ENCODE data around the gene SLC27A1.
"Not testable (repeated sequence)": the region's sequence is repeated elsewhere in the genome, so short reads cannot be mapped to it uniquely, and the experiment has no call there.

Gene SLC27A1

DNA sequence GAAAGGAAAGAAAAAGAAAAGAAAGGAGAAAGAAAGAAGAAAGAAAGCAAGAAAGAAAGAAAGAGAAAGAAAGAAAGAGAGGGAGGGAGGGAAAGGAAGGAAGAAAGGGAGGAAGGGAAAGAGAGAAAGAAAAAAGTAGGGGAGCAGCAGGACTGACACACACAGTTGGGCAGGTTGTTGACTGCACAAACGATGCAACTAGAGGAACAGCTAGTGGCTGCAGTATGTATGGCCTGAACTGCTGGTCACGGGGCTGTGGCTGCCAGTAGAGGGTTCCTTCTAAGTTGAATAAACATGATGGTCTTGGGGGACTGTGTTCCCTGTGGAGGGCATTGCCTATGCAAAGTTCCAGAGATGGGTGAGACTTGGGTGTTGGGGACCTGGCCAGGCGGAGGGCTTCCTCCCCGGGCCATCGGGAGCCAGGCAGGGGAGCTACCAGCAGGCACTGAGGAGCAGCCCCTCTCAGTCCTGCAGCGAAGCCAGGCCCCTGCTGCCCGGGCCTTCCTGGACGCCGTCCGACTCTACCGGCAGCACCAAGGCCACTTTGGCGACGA is 68.4 kb downstream of the SLC27A1 start:
- in situ Hi-C loops (cut with MboI; ENCODE audit: low sequenced_read_pairs) = no loop called here

GRCh38 chr19:17539238-17540117 is 69.2 kb downstream of the SLC27A1 start:
- in situ Hi-C loops (cut with MboI; ENCODE audit: low sequenced_read_pairs) = no loop called here

DNA sequence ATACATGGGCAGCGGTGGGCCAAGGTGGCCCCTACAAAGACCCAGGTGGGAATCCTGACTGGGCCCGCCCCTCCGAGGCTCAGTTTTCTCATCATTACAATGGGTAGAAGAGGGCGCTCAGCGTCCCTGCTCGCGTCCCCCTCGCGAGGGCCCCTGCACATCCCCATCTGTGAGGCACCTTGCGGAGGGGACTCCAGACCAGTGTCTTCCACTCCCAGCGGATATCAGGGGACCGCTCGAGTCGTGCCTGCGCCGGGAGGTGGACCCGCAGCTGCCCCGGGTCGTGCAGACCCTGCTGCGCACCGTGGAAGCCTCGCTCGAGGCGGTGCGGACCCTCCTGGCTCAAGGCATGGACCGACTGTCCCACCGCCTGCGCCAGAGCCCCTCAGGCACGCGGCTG is 69.8 kb downstream of the SLC27A1 start:
- in situ Hi-C loops (cut with MboI; ENCODE audit: low sequenced_read_pairs) = no loop called here

DNA sequence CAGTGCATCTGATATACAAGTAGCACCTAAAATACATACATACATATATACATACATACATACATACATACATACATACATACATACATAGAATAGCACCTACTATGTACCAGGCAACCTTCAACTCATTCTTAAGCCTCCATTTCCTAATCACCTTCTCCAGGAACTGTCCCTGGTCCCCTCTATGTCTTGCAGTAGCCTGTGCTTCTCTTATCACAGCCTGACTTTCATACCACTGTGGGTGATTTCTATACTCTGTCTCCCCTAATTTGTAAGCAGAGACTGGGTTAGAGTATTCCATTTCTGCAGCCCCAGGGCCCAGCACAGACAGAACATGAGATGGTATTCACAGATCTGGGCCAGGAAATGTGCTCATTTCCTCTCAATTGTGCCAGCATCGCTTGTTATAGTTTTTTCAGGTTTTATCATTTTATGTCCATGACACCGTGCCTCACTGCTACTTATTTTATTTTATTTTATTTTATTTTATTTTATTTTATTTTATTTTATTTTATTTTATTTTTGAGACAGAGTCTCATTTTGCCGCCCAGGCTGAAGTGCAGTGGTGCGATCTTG is 70.9 kb downstream of the SLC27A1 start:
- in situ Hi-C loops (cut with MboI; ENCODE audit: low sequenced_read_pairs) = no loop called here

GRCh38 chr19:17542042-17542441 is 71.7 kb downstream of the SLC27A1 start:
- in situ Hi-C loops (cut with MboI; ENCODE audit: low sequenced_read_pairs) = no loop called here

DNA sequence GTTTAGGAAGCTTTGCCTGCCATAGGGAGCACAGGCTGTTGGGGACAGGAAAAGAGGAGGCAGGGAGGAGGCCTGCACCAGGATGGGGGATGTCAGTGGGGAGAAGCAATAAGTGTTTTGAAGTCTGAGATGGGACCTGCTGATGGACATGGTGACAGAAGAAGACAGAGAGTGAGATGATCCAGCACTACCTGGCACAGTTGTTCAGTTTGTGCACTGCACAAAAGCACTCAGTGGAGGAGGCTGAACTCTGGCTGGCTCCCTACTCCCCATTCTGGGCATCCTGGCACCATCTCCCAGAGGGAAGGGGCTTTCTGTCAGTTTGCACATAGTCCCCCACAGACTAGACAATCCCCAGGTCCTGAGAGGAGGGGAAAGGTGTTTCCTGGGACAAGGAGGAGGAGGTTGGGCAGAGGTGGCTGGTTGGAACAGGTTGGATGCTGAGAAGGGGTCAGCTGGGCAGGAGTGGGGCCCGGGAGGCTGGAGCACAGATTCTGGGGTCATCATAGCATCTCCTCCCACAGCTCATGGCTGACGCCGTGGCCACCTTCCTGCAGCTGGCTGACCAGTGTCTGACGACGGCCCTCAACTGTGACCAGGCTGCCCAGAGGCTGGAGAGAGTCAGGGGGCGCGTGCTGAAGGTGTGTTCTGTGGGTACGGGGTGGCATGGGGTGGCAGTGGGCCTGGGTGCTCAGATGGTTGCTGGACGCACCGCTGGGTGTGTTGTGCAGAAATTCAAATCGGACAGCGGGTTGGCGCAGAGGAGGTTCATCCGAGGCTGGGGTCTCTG is 72.7 kb downstream of the SLC27A1 start:
- in situ Hi-C loops (cut with MboI; ENCODE audit: low sequenced_read_pairs) = no loop called here

DNA sequence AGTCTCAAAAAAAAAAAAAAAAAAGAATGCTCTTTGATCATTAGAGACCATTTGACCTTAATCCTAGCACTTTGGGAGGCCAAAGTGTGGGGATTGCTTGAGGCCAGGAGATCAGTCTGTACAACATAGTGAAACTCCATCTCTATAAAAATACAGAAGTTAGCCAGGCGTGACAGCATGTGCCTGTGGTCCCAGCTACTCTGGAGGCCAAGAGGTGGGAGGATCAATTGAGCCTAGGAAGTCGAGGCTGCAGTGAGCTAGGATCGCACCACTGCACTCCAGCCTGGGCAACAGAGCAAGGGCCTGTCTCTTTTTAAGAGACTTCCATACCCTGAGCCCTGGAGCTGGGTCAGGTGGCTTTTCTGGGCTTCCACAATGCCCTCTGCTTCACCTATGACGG is 73.7 kb downstream of the SLC27A1 start:
- in situ Hi-C loops (cut with MboI; ENCODE audit: low sequenced_read_pairs) = no loop called here

- in situ Hi-C loops (cut with MboI; ENCODE audit: low sequenced_read_pairs) = no loop called here
Measured at GRCh38 chr19:17544418-17544817, 74.1 kb downstream of the SLC27A1 start.

GRCh38 chr19:17548145-17548544 is 77.8 kb downstream of the SLC27A1 start:
- in situ Hi-C loops (cut with MboI; ENCODE audit: low sequenced_read_pairs) = no loop called here

DNA sequence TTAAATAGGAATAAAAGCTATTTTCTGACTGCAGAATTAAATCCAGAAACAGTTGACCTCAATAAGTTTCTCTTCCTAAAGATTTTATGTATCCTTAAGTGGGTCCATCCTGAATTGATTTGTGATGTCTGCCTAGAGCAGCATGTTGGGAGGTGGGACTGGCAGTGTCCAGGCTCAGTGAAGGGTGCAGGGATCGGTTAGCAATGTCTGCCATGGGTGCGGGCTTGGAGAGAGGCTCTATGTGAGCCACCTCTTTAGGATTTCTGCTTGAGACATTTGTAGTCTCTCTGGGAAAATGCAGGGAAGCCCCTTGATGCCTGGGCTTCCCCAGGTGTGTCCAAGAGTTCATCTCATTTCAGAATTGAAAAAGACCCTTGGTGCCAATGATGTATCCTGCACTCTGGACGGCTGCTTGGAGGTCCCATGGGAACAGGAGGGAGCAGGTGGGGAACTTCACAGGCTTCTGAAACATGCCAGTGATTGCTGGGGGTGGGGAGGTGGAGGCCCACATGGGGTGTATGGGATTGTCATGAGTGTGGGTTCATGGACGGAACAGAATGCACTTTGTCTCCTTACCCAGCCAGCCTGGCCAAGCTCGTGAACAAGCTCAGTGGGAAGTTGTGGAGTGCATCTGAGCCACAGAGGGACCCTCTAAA is 78.9 kb downstream of the SLC27A1 start:
- in situ Hi-C loops (cut with MboI; ENCODE audit: low sequenced_read_pairs) = no loop called here

GRCh38 chr19:17550076-17550667 is 79.8 kb downstream of the SLC27A1 start:
- in situ Hi-C loops (cut with MboI; ENCODE audit: low sequenced_read_pairs) = no loop called here

DNA sequence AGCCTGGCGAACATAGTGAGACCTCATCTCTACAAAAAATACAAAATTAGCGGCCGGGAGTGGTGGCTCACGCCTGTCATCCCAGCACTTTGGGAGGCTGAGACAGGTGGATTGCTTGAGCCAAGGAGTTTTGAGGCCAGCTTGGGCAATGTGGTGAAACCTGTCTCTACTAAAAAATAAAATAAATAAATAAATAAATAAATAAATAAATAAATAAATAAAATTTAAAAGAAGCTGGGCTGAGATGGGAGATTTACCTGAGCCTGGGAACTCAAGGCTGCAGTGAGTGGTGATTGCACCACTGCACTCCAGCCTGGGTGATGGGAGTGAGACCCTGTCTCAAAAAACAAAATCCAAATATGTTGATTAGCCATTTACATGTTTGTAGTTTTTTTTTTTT is 82.4 kb downstream of the SLC27A1 start:
- in situ Hi-C loops (cut with MboI; ENCODE audit: low sequenced_read_pairs) = not testable (repeated sequence)

- in situ Hi-C loops (cut with MboI; ENCODE audit: low sequenced_read_pairs) = no loop called here
Measured at GRCh38 chr19:17553256-17553655, 82.9 kb downstream of the SLC27A1 start.

GRCh38 chr19:17554968-17555479 is 84.7 kb downstream of the SLC27A1 start:
- in situ Hi-C loops (cut with MboI; ENCODE audit: low sequenced_read_pairs) = no loop called here

DNA sequence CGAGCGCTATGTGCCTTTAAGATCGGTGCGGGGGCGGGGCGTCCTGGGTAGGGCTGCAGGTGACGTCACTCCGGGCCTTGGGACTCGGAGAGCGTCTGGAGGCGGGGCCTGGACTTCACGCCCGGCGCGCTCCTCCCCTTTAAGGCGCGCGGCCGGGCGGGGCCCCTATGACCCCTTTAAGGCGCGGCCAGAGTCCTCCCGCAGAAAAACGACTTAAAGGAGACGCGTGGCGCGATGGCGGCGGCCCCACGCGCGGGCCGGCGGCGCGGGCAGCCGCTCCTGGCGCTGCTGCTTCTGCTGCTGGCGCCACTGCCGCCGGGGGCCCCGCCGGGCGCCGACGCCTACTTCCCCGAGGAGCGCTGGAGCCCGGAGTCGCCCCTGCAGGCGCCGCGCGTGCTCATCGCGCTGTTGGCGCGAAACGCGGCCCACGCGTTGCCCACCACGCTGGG is 85.2 kb downstream of the SLC27A1 start, which contains the start of gene COLGALT1:
Gene COLGALT1, plus strand, starts transcription at position 170 of the 449 bp plus-strand sequence. Its CDS starts 65 bp downstream, at position 235.
- in situ Hi-C loops (cut with MboI; ENCODE audit: low sequenced_read_pairs) = no loop called here

Measured in hTERT RPE-1 (cell line).